ENCODE data around the gene TIMM23. TPM values are rescaled to one million over a fixed set of nuclear protein-coding genes. Genes with fewer than 3 reads are reported as not detected.
"Not testable (repeated sequence)": the region's sequence is repeated elsewhere in the genome, so short reads cannot be mapped to it uniquely, and the experiment has no call there.

The TIMM23 gene
- total RNA-seq, 1 donor from 2014 or later: 47.6 TPM

- no peak for DNase-seq (ENCODE audit: extremely low spot score in 2 of 2)
- intact Hi-C loops (cut with DNase I): no loop called here
- Histone ChIP-seq H3K9me3 (no peaks in the 10 kb centered on the region), H3K27ac (no peak overlapping the region), H3K36me3 (peaks cover 4 to 40% of the 10 kb centered on the region in 2 donors), H3K4me1 (no peaks in the 10 kb centered on the region), H3K4me3 (no peak overlapping the region), H3K27me3 (no peaks in the 10 kb centered on the region)
- TF ChIP-seq CTCF (IDR thresholded peaks at IDR 0.05): no peak
- no peak for TF ChIP-seq POLR2AphosphoS5 (IDR thresholded peaks at IDR 0.05; ENCODE audit: insufficient read depth in 1 of 2, low read depth in 1 of 2)
- TF ChIP-seq POLR2A (IDR thresholded peaks at IDR 0.05): no peak
These were observed 25.9 kb downstream of the TIMM23 start for GRCh38 chr10:45997994-45998763.

GRCh38 chr10:45999955-46000354 lies 27.7 kb downstream of the TIMM23 start:
- peaks cover 4 to 58% of the 10 kb centered on the region in 2 donors for H3K36me3 ChIP-seq
- H3K4me3 ChIP-seq; intact Hi-C loops (cut with DNase I); DNase-seq (ENCODE audit: extremely low spot score in 2 of 2); H3K27ac ChIP-seq; H3K9me3 ChIP-seq; H3K4me1 ChIP-seq; H3K27me3 ChIP-seq: not testable (repeated sequence)

- H3K36me3 ChIP-seq: peaks cover 4 to 63% of the 10 kb centered on the region in 2 donors
These were observed 28.2 kb downstream of the TIMM23 start for GRCh38 chr10:46000538-46000937.

GRCh38 chr10:46001187-46001756 lies 29.0 kb downstream of the TIMM23 start:
- no peak overlapping the region for H3K4me3 ChIP-seq
- TF ChIP-seq CTCF (IDR thresholded peaks at IDR 0.05) (no peak), POLR2A (IDR thresholded peaks at IDR 0.05) (no peak), POLR2AphosphoS5 (IDR thresholded peaks at IDR 0.05; ENCODE audit: insufficient read depth in 1 of 2, low read depth in 1 of 2) (no peak)
- DNase-seq (ENCODE audit: extremely low spot score in 2 of 2): no peak
- no peaks in the 10 kb centered on the region for H3K9me3 ChIP-seq
- intact Hi-C loops (cut with DNase I): no loop called here
- no peaks in the 10 kb centered on the region for H3K4me1 ChIP-seq
- H3K36me3 ChIP-seq: peaks cover 4 to 66% of the 10 kb centered on the region in 2 donors
- no peaks in the 10 kb centered on the region for H3K27me3 ChIP-seq
- H3K27ac ChIP-seq: no peak overlapping the region

More at GRCh38 chr10:46000538-46000937, 28.2 kb downstream of the TIMM23 start:
- Histone ChIP-seq H3K27me3 (no peaks in the 10 kb centered on the region), H3K9me3 (no peaks in the 10 kb centered on the region), H3K4me1 (no peaks in the 10 kb centered on the region), H3K27ac (no peak overlapping the region), H3K4me3 (no peak overlapping the region)
- intact Hi-C loops (cut with DNase I): no loop called here
- TF ChIP-seq POLR2A (IDR thresholded peaks at IDR 0.05): no peak
- DNase-seq (ENCODE audit: extremely low spot score in 2 of 2): no peak

GRCh38 chr10:46002189-46002687 lies 29.9 kb downstream of the TIMM23 start:
- H3K4me1 ChIP-seq; intact Hi-C loops (cut with DNase I); DNase-seq (ENCODE audit: extremely low spot score in 2 of 2); H3K27me3 ChIP-seq; H3K4me3 ChIP-seq; H3K27ac ChIP-seq; H3K9me3 ChIP-seq: not testable (repeated sequence)
- H3K36me3 ChIP-seq: peaks cover 4 to 74% of the 10 kb centered on the region in 2 donors

GRCh38 chr10:46002916-46003693 lies 30.8 kb downstream of the TIMM23 start:
- H3K9me3 ChIP-seq: no peaks in the 10 kb centered on the region
- DNase-seq (ENCODE audit: extremely low spot score in 2 of 2): no peak
- H3K36me3 ChIP-seq: peaks cover 4 to 83% of the 10 kb centered on the region in 2 donors
- H3K27me3 ChIP-seq: no peaks in the 10 kb centered on the region
- no peak overlapping the region for H3K27ac ChIP-seq
- intact Hi-C loops (cut with DNase I): no loop called here
- no peak overlapping the region for H3K4me3 ChIP-seq
- TF ChIP-seq POLR2AphosphoS5 (IDR thresholded peaks at IDR 0.05; ENCODE audit: insufficient read depth in 1 of 2, low read depth in 1 of 2) (no peak), POLR2A (IDR thresholded peaks at IDR 0.05) (no peak), CTCF (IDR thresholded peaks at IDR 0.05) (no peak)
- no peaks in the 10 kb centered on the region for H3K4me1 ChIP-seq
